ENCODE results near the gene ZFYVE26.

GRCh38 chr14:67776653-67777322 lies 39.6 kb downstream of the ZFYVE26 start:
- TF ChIP-seq CTCF (IDR thresholded peaks at IDR 0.05) (no peak), POLR2A (IDR thresholded peaks at IDR 0.05) (no peak)

Data from body of pancreas (tissue), 4 donors.